GM19463 (cell line): ENCODE results near the gene INSC.

Experiments
- ATAC-seq: cut with Tn5 transposase; IDR thresholded peaks from one replicate; pipeline ENCODE4 v1.9.1; 2021; ENCODE audit warnings: mild to moderate bottlenecking, moderate library complexity; ENCODE audit not compliant: unreplicated experiment

Gene INSC

DNA sequence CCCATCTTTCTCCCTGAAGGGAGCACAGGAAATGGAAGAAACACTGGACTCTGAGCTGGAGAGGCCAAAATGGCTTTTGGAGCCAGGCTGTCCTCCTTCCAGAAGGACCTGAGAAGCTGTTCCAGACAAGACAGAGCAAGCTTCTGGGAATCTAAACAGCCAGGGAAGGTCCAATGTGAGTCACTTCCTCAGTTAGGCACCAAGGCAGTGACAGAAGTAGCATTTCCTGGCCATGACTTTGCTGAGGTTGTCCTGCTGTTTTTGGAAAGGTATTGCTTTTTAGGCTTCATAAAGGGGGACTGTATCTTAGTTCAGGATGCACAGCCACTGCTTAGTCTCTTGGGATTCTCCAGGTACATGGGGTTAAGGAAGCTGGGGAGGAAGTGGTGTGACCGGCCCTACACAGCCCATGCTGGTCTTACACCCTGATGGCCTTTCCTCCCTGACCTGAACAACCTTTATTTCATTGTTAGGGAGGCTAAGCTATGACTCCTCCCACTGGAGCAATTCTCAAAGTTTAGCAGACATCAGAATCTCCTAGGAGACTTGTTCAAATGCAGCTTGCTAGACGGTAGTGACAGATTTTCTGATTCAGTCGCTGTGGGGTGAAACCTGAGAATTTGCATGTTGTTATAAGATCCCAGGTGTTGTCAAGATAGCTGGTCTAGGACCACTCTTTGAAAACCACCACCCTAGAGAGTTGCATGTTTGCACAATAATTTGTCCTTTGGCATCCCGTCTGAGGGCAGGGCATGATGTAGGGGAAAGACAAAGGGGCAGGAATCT is 6.8 kb upstream of the INSC start:
- peak; percentile 54 for ATAC-seq

DNA sequence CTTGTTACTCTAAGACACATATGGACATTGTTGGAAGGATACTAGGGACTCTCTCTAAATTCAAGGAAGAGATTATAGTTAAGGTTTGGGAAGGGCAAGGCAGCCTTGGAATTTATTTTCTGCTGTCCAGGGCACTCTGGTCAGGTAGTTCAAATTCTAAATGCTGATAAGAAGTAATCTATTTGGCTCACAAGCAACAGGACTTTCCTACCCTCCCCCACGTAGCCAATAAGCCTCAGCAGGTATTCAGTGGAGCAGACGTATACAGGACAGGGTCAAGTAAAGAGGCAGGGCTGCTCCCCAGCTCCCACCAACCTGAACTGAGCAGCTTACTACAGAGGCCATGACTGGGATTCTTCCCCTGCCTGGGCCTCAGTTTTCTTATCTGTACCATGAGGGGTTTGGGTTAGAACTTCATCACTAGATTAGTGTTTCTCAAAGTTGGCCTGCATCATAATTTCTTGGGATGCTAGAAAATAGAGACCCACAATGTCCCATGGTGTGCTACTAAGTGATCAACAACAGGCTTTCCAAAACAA is 6.1 kb upstream of the INSC start:
- ATAC-seq: no peak

DNA sequence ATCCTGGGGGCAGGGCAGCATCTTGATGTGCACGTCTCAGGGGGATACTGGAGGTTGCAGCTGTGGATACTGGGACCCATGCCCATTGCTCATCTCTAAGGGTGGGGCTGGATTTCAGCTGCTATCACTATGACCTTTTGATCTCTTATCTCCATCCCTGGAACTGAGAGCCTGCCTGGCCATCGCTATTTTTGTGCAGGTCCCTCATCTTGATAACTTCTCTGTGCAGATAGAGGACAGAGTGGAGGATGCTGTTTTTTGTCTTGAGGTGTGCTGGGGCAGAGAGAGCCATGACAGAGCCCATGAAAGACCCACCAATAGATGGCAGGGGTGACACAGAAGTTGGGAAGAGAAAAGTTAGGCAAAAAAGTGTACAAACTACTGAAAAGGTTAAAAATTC is 5.1 kb upstream of the INSC start:
- ATAC-seq: no peak

DNA sequence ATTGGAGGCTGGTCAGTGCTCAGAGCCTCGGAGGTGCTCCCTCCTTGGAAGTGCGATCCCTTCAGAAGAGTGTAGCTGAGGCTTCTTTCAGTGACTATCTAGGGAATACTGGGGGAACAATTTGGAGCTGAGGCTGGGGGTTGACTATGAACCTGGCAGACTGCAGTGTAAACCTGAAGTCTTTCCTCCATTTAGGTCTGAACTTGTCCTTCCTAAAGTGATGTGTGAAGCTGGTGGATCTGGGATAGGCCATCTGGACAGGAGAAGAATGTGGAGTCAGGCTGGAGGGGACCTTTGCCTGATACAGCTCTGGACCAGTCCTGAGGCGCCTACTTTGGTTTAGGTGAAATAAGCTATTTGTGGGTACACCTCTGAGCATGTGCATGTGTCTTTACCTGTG is 3.5 kb upstream of the INSC start:
- no peak for ATAC-seq

DNA sequence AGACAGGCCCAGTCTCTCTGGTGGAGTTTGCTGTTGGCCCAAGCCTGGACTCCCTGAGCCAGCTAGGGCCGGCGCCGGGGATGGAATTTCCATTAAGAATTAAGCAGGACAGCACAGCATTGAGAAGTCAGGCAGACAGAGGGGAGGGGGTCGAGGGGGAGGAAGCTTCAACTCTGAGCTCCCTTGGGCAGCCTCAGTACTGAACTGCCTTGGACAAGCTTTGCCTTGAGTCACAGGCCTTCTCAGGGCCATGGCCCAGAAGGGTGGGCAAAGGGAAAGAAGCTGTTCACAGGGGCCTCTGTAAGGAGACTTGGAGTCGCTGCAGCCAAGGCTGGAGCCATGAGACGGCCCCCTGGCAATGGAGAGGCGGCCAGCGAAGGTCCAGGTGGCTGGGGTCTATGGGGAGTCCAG is 2.6 kb upstream of the INSC start:
- no peak for ATAC-seq

DNA sequence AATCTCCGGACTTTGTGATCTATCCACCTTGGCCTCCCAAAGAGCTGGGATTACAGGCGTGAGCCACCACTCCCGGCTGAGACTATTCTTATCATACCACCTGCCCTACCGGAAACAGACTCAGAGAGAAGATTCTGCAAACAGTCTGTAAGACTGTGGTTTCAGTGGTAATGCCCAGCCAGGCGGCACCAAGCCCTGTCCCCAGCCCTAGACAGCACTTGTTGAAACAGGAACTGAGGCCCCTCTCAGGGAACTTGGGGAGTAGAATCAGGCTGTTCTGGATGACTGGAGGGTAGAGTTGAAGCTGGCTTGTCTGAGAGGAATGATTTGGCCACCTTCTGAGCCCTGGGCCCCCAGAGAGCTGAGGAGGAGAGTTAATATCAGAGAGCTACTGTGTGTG is 1.3 kb upstream of the INSC start:
- ATAC-seq: peak; percentile 87

DNA sequence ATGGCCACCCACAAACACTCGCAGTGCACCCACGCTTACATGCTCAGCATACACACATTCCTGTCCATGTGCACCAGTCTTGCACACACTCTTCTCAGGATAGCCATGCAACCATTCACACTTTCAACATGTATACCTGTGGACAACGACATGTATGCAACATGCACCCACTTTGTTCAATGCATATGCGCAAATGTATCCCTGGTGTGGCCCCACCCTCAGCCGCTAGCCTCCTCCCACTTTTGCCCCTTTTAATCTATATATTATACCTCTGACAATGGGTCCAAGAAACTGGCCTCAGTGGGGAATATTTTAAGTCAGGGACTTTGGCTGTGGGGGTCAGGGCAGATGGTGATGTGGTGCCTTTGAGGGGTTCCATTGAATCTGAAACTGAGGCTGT is 963 bp downstream of the INSC start:
- no peak for ATAC-seq

DNA sequence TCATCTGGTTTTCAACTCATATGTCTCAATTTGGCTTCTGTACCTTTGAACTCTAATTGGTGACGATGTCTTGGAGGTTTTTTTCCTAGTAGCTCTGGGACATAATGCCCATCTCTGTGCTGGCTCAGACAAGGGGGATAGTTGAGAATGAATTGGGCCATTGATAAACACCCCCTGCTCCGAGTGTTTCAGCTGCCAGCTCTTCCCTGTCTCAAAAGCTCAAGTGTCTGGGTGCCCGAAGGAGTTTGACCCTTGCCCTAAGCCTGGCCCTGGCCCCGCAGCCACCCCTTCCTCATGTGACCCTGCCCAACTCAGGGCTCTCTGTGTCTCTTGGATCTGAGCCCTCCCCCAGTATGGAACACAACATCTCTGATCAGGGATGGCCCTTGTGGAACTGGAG is 3.0 kb downstream of the INSC start:
- ATAC-seq: no peak

DNA sequence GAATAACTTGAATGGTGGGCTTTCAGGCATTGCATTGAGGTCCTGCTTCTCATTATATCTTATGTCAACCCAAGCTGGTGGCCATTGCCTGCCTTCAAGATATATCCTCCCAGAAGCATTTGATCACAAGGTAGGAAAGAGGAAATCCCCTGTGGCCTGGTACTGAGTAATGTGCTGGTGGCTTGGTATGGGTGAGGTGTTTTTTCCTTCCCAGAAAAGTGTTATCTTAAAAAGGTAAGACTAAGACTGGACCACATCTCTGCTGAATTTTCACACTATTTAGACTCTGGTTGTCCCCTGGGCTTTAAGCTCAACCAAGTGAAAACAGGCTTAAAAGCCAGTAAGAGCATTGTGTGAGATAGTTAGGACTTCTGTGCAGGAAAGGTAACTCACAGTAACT is 3.7 kb downstream of the INSC start:
- peak; percentile 41 for ATAC-seq

DNA sequence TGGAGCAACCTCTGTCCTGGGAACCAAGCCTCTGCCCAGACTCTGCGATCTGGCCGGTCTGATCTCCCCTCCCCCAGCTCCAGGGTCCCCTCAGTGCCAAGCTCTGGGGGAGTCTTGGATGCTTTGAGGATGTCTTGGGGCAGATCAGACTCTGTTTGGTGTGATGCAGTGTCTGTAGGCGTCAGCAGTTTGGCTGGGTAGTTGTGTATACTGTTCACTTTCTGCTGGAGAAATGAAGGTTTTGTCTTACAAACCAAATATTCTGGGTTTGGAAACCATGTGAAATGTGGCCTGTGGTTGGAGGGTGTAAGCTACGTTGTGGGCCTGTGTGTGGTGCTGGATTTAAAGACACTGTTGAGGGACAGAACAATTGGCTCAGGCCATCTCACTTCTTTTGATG is 4.6 kb downstream of the INSC start:
- ATAC-seq: no peak

DNA sequence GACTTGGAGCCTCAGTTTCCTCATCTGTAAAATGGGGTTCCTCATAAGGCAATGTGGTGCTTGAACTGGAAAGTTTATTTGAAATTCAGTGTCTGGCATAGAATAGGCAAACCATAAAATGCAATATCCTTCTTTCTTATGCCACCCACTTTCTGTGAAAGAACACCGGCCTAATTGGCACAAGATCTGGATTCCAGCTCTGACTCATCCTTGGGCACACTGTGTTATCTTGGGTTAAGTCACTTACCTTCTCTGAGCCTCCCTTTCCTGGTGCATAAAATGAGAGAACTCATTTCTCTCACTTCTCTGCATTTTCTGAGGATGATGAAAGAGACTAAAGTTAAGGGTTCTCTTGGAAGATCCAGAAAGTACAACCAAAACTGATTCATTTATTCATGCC is 5.1 kb downstream of the INSC start:
- ATAC-seq: no peak

DNA sequence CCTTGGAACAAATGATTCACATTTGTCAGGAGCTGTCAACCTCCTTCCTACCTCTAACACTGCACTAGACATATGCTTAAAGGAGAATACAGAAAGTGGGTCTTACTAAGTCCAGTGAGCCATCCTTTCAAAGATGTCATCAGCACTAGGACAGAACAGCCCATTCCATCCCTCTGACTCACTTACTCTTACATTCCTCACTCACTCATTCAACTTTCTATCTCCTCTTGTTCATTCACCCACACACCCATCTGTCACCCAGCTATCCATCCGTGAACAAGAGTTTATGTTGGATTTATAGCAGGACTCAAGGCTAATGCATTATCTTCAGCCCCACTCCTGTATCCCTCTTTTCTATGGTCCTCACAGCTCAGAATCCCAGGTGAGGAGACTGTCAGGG is 9.1 kb downstream of the INSC start:
- no peak for ATAC-seq

DNA sequence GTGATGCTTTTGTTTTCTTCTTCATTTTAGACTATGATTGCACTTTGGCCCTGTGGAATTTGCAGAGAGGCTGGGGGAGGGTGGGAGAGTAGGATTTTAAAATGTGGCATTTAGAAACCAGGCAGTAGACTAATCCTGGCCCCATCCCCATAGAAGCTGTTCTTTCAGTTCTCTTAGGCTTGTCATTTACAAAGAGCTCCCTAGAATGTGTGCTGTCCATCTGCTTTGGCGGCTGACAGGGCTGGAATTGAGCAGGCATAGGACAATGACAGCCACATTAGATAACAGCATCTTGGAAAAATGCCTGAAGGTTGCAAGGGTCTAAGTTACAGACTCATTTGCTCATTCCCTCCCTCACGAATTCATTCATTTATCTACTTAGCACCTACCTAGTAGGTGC is 9.8 kb downstream of the INSC start:
- ATAC-seq: no peak

DNA sequence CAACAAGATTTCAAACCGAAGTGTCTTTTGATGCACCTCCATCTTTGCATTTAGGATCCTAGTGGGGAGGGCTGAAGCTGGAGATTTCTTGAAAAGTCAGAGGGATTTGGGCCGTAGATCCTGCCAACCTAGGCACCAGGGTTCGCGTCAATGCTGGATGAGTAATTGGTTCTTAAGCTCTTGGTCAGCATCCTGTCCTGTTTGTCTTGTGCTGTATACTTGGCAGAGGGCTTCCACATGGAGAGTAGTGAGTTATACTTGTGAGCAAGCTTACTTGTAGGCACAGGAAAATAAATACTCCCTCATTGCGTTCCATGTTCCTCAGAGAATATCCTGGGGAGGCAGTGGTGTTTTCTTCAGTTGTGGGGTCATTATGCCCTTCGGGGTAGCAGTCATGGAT is 12.6 kb downstream of the INSC start:
- ATAC-seq: no peak

DNA sequence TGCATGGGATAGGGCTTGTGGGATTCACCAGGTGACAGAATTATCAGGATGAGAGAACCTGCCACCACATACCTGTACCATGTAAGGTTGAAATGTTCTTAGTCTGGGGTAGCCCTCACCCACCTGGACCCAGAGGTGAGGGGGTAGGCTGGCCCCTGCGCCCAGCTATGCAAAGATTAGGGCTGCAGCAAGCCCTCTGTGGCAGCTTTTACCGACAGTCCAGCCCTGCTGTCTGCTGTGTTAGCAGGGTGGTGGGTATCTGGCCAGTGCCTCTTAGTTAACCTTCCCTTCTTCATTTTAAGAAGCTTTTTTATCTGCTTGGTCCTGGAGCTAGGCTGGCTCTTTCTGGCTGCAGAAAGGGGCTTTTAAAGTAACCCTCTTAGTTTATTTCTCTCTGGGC is 13.9 kb downstream of the INSC start:
- ATAC-seq: no peak

DNA sequence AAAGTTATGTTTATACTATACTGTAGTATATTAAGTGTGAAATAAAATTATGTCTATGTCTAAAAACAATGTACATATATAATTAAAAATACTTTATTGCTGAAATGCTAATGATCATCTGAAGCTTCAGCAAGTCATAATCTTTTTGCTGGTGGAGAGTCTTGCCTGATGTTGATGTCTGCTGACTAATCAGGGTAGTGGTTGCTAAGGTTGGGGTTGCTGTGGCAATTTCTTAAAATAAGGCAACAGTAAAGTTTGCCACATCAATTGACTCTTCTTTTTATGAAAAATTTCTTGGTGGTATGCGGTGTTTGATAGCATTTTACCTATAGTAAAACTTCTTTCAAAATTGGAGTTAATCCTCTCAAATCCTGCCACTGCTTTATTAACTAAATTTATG is 21.4 kb downstream of the INSC start:
- ATAC-seq: no peak

DNA sequence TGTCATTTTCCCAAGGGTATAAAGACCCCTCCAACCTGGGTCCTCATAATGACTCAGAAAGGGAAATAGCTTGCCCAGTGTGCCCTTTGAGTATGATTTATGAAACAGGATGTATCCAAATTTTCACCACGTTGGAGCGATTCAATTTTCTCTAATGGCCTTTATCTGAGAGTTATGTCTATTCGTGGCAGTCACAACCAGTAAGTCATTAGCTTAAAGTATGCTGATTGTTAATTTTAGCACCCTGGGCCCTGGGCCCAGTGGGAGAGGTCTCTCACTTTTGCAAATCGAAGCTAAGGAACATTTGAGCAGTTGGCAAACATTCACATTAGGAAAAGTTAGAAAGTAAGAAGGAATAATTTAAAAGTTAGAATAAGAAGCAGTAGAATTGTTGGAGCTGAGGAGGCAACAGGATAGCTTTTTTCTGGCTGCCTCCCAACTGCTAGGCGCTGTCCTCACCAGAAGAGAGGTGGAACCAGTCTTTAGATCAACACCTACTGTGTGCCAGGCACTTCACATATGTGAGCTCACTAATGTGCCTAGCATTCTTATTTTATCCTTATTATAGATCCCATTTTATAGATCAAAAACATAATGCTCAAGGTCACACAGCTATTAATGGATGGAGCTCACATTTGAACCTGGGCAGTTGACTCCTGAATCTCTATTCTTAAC is 24.5 kb downstream of the INSC start:
- no peak for ATAC-seq

DNA sequence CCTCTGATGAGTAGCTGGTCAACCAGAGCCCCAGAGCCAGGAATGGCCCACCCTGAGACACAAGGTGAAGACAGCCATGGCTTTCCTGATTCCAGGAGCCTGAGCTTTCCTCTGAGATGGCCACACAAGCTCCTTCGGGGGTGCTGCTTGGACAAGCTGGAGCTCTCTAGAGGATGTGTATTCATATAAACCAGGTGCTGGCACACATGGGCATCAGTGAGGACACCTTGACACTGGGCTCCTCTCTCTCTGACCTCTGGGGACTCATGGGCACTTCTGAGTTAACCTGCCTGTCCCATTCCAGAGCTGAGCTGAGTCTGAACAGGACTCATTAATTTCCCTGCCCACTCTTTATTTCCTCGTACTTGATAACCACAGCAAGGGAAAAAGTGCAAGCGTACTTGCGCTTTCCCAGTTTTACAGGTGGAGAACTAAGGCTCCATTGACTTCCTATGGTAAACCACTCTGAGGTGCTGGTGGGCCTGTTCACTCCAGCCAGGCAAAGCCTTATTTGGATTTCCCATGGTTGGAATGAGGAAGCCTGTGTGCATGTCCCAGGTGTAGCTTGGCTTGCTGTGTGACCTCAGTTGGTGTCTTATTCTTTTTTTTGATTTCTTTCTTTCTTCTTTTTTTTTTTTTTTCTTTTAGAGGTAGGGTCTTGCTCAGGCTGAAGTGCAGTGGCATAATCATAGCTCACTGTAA is 25.4 kb downstream of the INSC start:
- no peak for ATAC-seq

DNA sequence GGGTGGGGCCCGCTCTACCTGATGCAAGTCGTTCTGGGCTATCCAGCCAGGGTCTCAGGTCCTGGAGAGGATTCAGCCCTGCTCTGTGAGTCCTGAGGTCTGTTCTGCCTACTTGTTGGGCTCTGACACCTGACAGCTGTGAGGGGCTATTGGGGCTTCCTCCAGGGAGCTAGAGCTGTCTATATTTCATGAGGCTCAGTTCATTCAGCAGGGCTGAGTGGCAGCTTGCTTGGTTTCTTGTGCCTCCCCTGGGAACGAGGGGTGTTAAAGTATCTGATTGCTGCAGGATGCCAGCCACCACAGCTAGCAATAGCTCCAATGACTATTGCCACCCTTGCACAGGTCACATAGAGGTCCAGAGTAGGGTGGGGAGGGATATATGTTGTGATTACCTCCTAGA is 26.7 kb downstream of the INSC start:
- ATAC-seq: no peak

DNA sequence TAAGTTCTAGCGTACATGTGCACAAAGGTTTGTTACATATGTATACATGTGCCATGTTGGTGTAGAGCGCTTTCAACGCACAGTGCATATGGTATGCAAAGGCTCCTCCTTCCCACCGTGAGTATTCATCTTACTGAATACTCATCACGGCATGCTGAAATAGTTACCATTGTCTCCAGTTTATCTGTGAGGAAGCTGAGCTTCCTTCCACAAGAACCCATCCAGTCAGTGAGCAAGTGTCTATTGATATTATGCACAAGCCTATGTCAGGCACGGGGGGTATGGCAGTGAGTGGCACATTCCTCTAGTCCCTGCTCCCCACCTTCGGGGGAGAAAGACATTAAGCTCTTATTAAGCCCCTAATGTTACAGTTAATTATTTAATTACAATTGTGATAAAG is 28.1 kb downstream of the INSC start:
- no peak for ATAC-seq

DNA sequence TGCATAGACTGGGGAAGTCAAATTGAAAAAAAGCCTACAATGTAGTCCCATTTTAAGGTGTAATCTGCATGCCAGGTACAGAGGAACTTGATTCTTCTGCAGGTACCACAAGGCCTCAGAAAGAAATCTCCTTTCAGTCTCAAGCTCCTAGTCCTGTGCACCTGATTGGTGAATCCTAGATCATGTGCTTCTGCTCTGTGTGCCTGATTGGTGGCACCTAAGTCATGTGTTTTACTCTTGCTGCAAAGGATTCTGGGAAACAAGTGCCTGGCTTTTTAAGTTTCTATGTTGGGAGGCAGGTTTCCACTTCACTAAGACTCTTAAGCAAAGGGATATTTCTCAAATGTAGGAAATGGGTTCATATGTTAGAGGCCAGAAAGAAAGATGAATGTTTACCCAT is 29.1 kb downstream of the INSC start:
- no peak for ATAC-seq

DNA sequence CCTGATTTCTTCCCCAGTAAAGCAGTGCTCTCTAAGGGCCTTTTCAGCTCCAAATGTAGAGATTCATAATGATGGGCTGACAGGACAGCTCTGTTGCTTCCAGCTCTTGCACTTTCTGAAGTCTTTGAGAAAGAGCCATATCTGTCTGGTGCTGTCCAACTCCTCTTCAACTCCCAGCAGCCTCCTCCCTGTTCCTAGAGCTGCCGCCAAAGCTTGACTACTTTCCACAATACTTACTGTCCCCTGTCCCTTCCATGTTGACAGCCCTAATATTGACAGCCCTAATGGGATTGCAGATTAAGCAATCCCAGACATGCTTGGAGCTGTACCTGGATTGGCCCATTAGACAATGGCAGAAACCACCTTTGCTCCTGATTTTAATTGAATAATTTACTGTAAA is 29.6 kb downstream of the INSC start:
- ATAC-seq: no peak
